ENCODE measurements around the gene AP2B1.
"Not testable (repeated sequence)": the region's sequence is repeated elsewhere in the genome, so short reads cannot be mapped to it uniquely, and the experiment has no call there.

The AP2B1 gene

GRCh38 chr17:35575759-35576158 lies 11.4 kb upstream of the AP2B1 start:
- DNase-seq (no peak), ATAC-seq (no peak)

- DNase-seq = peak; percentile 24
- no peak for ATAC-seq
Measured at GRCh38 chr17:35577830-35578196, 9.3 kb upstream of the AP2B1 start.

DNA sequence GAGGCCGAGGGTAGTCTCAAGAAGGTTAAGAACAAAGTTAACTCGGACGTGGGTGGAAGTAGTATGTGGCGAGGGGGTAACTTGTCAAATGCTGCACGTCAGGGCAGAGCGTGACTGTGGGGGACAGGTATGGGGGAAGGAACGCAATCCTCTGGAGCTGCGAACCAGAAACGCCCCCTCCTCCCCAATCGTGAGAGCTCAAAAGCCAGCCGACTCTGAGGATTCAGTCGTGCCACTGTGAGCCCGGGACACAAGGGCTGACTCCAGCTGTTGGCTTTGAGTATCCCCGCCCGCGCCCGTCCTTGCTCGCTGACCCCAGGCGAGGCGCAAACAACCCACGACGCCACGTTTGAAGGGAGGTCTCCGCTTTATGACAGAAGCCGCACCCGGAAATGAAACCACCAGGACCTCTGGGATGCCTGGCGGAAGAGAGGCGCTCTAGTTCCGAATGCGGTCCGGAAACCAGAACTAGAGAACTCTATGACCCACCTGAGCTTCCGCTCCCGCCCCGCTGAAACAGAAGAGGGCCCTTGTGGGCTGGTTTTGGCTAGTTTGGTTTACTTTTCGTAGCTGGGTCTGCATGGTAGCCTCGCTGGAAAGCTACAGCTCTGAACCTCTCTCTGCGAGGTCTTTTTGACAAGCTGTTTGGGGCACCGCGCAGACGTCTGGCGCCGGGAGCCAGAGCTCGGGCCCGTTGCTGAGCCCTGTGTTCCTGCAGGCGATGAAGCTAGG lies 8.8 kb upstream of the AP2B1 start, which contains the start of gene PEX12:
TSS of gene PEX12 (minus strand) at position 375 of the 732 bp plus-strand sequence. CDS start 550 bp downstream, outside the sequence.
- peak; percentile 97 for ATAC-seq
- DNase-seq = peak; percentile 87

DNA sequence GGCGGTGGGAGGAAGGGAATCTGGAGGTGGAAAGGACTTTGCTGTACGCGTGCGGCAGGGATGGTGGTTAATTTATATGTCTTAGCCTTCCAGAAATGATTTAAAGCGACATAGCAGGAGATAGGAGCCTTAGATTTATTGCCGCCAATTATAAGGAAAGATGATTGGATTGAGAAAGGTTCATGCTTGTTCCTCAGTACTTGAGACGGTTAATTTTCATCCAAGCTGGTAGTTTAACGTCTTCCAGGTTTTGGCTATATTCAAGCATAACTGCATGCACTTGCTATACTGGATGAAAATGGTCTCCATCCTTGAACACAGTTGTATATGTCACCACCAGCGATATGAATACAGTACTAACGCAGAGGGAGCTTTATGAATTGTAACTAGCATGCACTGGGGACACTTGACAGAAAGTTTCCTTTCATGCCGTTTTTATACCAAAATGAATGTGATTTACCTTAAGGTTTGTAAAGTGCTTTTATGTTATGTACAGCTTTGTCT lies 8.1 kb upstream of the AP2B1 start:
- ATAC-seq (no peak), DNase-seq (no peak)

GRCh38 chr17:35584061-35584460 lies 3.1 kb upstream of the AP2B1 start:
- no peak for DNase-seq
- no peak for ATAC-seq

DNA sequence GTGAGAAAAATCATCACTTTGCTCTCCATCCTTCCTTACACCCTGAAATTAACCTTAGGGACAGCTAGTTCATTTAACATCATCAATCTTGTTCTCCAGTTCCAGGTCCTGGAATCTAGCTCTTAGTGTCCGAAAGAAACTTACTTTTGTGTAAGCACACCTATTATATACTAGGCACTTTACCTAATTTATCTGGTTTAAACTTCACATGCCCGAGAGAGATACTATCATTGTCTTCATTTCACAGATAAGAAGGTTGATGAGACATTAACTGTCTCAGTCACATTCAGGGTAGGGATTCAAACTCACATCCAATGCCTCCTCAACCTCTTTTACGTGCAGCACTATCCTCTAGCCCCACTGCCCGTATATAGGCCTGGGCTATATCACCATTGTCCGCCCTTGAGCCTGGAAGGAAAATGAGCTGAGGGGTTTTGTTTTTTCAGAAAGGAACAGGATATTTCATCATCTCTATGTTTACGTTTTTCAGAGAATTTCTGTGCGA lies 501 bp upstream of the AP2B1 start:
- no peak for DNase-seq
- no peak for ATAC-seq

- DNase-seq (no peak), ATAC-seq (peak; percentile 59)
Measured at GRCh38 chr17:35588196-35588920, 1.2 kb downstream of the AP2B1 start.

DNA sequence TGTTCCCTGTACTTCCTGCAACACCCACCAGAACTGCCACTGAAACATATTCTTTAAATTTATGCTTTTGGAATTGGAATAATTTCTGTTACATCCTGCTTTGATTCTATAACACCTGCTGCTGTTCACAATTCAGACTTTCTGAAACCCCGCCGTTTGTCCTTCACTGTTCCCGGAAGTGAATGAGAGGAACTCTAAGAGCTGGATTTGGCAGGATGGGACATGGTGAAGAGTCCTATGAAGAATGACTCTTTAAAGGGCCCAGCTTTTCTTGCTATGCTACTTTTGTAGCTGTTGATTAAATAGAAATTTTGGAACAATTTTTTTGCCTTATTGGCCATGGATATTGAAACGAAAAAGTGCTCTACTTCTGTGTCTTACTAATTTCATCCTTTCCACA lies 8.9 kb downstream of the AP2B1 start:
- no peak for ATAC-seq
- no peak for DNase-seq

- DNase-seq (no peak), ATAC-seq (no peak)
Measured at GRCh38 chr17:35596530-35597233, 9.6 kb downstream of the AP2B1 start.

DNA sequence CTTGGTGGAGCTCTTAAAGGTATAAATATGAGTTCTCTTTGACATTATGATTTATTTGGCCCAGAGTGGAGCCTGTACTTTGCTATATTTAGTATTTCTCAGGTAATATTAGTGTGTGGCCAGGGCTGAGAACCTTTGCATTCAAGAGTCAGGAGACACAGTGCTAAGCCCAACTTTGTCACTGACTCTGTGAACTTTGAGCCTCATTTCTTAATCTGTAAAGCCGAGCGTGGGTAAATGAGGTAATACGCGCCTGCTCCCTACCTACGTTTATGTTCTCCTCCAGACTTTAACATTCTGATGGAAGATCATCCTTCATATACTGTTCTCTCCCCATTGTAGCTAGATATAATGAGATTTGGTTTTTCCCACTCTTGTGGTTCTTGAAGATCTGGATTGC lies 10.5 kb downstream of the AP2B1 start:
- ATAC-seq (no peak), DNase-seq (no peak)

- DNase-seq (no peak), ATAC-seq (no peak)
Measured at GRCh38 chr17:35603674-35604073, 16.6 kb downstream of the AP2B1 start.

GRCh38 chr17:35605678-35606077 lies 18.6 kb downstream of the AP2B1 start:
- ATAC-seq (no peak), DNase-seq (no peak)

- DNase-seq (no peak), ATAC-seq (no peak)
Measured at GRCh38 chr17:35607239-35607847, 20.2 kb downstream of the AP2B1 start.

GRCh38 chr17:35609831-35610230 lies 22.7 kb downstream of the AP2B1 start:
- DNase-seq (no peak), ATAC-seq (no peak)

- not testable (repeated sequence) for ATAC-seq, DNase-seq
Measured at GRCh38 chr17:35610746-35611145, 23.6 kb downstream of the AP2B1 start.

DNA sequence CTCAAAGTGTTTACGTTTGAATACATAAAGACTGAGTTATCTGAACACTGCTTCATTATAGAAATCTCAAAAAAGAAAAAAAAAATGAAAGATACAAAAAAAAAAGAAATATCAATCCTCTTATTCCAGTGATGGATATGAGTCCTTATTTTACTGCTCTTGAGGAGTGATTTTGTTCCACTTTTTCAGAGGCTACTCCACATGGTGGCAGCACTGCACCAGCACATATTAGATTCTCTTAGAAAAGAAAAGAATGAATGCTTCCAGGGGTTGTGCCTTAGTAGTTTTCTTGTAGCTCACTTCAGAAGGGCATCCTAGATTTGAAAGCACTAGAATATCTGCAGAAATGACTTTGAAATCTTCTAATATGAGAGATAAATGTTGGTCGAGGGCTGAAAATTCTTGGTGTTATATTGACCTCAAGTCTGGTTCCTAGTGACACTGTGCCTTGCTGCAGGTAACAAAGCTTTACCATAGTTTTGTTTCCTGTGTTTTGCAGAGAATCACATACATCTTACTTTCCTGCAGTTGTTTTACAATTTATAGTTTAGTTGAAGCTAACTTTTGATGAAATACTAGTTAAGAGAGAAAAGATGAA lies 25.9 kb downstream of the AP2B1 start:
- DNase-seq = peak; percentile 25
- ATAC-seq = no peak

- ATAC-seq (no peak), DNase-seq (no peak)
Measured at GRCh38 chr17:35614810-35615209, 27.7 kb downstream of the AP2B1 start.

DNA sequence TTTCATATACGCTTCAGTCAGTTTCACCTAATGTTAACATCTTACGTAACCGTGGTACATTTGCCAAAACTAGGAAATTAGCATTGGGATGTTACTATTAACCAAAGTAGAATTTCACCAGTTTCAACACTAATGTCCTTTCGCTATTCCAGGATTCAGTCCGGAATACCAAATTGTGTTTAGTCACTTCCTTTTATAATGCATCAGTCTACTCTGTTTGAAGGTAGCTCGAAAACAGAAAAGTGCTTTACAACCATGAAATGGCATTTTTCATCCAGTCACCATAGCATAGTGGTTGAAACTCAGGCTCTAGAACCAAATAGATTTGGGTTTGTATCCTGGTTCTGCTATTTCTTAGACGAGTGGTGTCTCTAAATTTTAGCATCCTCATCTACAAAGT lies 29.4 kb downstream of the AP2B1 start:
- no peak for DNase-seq
- ATAC-seq = no peak

GRCh38 chr17:35617505-35617904 lies 30.4 kb downstream of the AP2B1 start:
- DNase-seq (no peak), ATAC-seq (no peak)

DNA sequence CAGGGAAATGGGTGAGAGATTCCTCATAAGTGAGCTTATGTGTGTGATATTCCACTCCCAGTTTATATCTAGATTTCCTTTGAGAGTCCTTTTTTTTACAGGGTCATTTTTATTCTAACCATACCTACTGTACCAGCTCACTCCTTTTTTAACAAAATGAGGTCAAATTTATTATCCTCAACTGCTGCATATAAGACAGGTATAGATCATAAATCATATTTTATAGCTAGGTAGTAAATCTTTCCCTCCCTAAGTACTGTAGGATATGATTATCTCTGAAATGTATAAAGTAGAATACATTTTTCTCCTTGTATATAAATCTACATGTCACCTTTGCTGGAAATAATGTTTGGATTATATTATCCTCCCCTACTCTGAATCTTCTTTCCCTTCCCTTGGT lies 31.5 kb downstream of the AP2B1 start:
- DNase-seq (no peak), ATAC-seq (no peak)

DNA sequence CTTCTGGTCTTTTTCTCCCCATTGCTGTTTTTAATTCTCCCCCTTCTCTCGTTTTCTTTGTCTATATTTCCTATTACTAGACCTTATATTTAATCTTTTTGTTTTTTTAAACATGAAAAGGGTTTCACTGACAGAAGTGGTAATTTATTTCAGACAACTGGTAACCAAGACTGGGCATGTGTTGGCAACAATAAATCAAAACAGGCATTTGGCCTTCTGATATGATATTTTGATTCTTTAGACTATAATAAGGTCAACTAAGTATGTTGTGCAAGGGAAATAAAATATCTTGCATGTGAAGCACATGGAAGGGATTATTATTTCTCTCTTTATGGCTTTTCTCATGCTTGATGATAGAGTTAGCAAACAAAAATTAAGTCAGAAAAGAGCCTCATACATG lies 34.6 kb downstream of the AP2B1 start:
- no peak for DNase-seq
- no peak for ATAC-seq

DNA sequence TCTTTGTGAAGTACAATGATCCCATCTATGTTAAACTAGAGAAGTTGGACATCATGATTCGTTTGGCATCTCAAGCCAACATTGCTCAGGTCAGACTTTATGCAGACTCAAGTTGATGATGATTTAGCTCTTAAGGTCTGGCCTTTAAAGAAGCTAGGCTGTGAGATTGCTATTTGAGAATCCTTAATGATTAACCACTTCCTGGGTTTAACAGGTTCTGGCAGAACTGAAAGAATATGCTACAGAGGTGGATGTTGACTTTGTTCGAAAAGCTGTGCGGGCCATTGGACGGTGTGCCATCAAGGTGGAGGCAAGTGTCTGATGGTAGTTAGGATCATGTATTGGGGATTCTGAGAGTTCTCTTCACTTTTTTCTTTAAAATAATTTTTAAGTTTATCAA lies 40.3 kb downstream of the AP2B1 start:
- ATAC-seq (no peak), DNase-seq (no peak)
